HepG2 (cell line): ENCODE measurements around the gene FUZ. TPM values are rescaled to one million over a fixed set of nuclear protein-coding genes. Genes with fewer than 3 reads are reported as not detected.

ENCODE experiments used
- AGO1 ChIP-seq: fragments of 200-400 bp; formaldehyde crosslinking; IDR thresholded peaks from 2 replicates; pipeline ENCODE4 v1.6.1; 2017; ENCODE audit warnings: mild to moderate bottlenecking, low read depth, low read length, moderate library complexity; ENCODE audit not compliant: poor library complexity, severe bottlenecking
- BCL6 ChIP-seq: IDR thresholded peaks from 2 replicates; pipeline ENCODE4 v1.6.1; 2016; ENCODE audit warnings: missing genetic modification reagents, missing compliant biosample characterization
- HBP1 ChIP-seq: IDR thresholded peaks from 2 replicates; pipeline ENCODE4 v1.6.1; 2016; ENCODE audit warnings: low read depth, control low read depth
- HMGA1 ChIP-seq: sonication (generic); formaldehyde crosslinking; conservative IDR thresholded peaks from 2 replicates; pipeline ENCODE4 v1.4.0; 2020; ENCODE audit warnings: missing genetic modification reagents
- HNF4A ChIP-seq: sonication (generic); formaldehyde crosslinking; IDR thresholded peaks from 2 replicates; pipeline ENCODE4 v1.4.0; 2020; ENCODE audit warnings: missing genetic modification reagents
- IKZF1 ChIP-seq: fragments of 450-650 bp; IDR thresholded peaks from 2 replicates; pipeline ENCODE4 v1.7.1; 2016
- KLF12 ChIP-seq: sonication (generic); formaldehyde crosslinking; IDR thresholded peaks from 2 replicates; pipeline ENCODE4 v1.4.0; 2020; ENCODE audit warnings: missing genetic modification reagents, borderline replicate concordance
- PREB ChIP-seq: sonication (generic); formaldehyde crosslinking; IDR thresholded peaks from 2 replicates; pipeline ENCODE4 v1.4.0; 2020; ENCODE audit warnings: missing genetic modification reagents
- RBFOX2 ChIP-seq: fragments of 200-400 bp; formaldehyde crosslinking; IDR thresholded peaks from 2 replicates; pipeline ENCODE4 v1.6.1; 2017; ENCODE audit warnings: low read depth, mild to moderate bottlenecking, low read length
- SMARCC2 ChIP-seq: fragments of 450-650 bp; IDR thresholded peaks from 2 replicates; pipeline ENCODE4 v1.6.1; 2017; ENCODE audit warnings: antibody characterized with exemption, mild to moderate bottlenecking
- TFE3 ChIP-seq: IDR thresholded peaks from 2 replicates; pipeline ENCODE4 v1.6.1; 2016
- UBTF ChIP-seq: sonication (generic); formaldehyde crosslinking; IDR thresholded peaks from 2 replicates; pipeline ENCODE4 v1.4.0; 2020; ENCODE audit warnings: mild to moderate bottlenecking, missing genetic modification reagents
- ZNF124 ChIP-seq: sonication (generic); formaldehyde crosslinking; IDR thresholded peaks from 2 replicates; pipeline ENCODE4 v1.4.0; 2020; ENCODE audit warnings: missing genetic modification reagents
- ZNF143 ChIP-seq: sonication (generic); formaldehyde crosslinking; IDR thresholded peaks from 2 replicates; pipeline ENCODE4 v1.4.0; 2020; ENCODE audit warnings: missing genetic modification reagents
- ZNF275 ChIP-seq: sonication (generic); formaldehyde crosslinking; IDR thresholded peaks from 2 replicates; pipeline ENCODE4 v1.8.0; 2022; ENCODE audit warnings: missing genetic modification reagents, mild to moderate bottlenecking, inconsistent platforms, borderline replicate concordance
- ZNF710 ChIP-seq: sonication (generic); formaldehyde crosslinking; IDR thresholded peaks from 2 replicates; pipeline ENCODE4 v1.5.0; 2020; ENCODE audit warnings: mild to moderate bottlenecking, missing genetic modification reagents, borderline replicate concordance
- ZNF746 ChIP-seq: sonication (generic); formaldehyde crosslinking; IDR thresholded peaks from 2 replicates; pipeline ENCODE4 v1.8.0; 2022; ENCODE audit warnings: mild to moderate bottlenecking, missing genetic modification reagents
- polyA plus RNA-seq, 8 experiments: library from polyadenylated mRNA; depleted of rRNA in 3 of 8; stranded (reverse) in 7 of 8; unstranded in 1 of 8; fragments of >200 nt; fragmentation: Illumina TruSeq in 4 of 8; extraction: Trizol in 4 of 8; gene quantifications; 2 replicates each; pipeline versions ENCODE4 v1.2.1 to v1.2.3, GENCODE V29; 2011 to 2016; ENCODE audit warnings: low read depth in 4 of 8, missing spikeins in 1 of 8, mixed read lengths in 1 of 8; ENCODE audit not compliant: insufficient read depth in 1 of 8
- total RNA-seq, 5 experiments: library from RNA; depleted of rRNA; stranded (reverse); fragments of >200 nt; fragmentation: Illumina TruSeq; extraction: Trizol; gene quantifications; 2 replicates each; pipeline ENCODE4 v1.2.3, GENCODE V29; 2016; ENCODE audit warnings: low read depth in 1 of 5
- TF ChIP-seq, protein P1 (sequence below): sonication (generic); formaldehyde crosslinking; IDR thresholded peaks from 2 replicates; pipeline ENCODE4 v1.8.1; 2023; ENCODE audit warnings: mild to moderate bottlenecking, moderate library complexity, missing genetic modification reagents

FUZ gene
- total and polyA plus RNA-seq, 2 of the 13 experiments (the other 11 are each of a cell fraction or from before 2014, with no cell fraction given) = 0.08 TPM; not detected in 1

DNA sequence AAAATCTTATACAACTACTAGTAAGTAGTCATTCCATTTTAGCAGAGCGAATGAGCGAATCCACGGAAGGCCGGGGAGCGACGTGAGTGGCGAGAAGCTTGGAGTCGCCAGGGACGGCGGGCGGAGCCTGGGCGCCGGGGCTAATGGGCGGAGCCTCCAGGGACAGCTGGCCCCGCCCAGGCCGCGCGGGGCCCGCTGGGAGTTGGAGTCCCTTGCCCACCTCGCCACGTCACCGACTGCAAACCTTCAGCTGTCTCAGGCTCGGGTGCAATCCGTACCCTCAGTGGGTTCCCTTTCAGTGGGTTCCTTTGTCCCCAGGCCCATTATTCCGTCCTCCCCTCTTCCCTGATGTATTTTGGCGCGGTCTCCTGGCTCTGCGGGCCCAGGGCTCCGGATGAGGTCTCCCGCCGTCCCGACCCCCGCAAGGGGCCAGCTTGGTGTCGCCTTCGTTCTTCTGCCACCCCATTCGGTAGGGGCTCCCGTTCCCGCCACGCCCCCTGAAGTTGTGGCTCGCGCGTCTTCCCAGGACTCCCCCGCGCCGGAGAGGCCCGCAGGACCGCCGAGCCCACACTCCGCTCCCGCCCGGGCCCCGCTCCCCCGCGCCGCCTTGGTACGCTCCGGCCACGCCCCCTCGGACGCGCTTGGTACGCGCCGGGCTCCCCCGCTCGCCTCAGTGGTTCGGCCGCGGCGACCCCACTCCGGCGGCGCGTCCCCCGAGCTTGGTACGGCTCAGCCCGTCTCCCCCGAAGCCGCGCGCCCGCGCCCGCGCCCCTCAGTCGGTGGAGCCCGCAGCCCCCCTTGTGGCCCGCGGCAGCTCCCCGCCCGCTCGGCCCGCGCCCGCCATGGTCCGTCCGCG is 37.6 kb upstream of the FUZ start, which contains the start of gene PTOV1 (continued):
- TF ChIP-seq PREB (CRISPR knock-in tag) (no peak), AGO1 (peak; percentile 90), ZNF746 (CRISPR knock-in tag) (no peak), ZNF275 (CRISPR knock-in tag) (no peak), HBP1 (CRISPR knock-in tag) (no peak), SMARCC2 (no peak), KLF12 (no peak), HMGA1 (CRISPR knock-in tag) (no peak), UBTF (CRISPR knock-in tag) (no peak; the same call in none of the 2 replicates), ZNF143 (peak; percentile 93), ZNF124 (CRISPR knock-in tag) (no peak), RBFOX2 (peak; percentile 88), TFE3 (CRISPR knock-in tag) (0 out of 2 replicates have a peak, but pooled peaks have one; percentile 38), ZNF710 (CRISPR knock-in tag) (no peak), IKZF1 (no peak), HNF4A (CRISPR knock-in tag) (no peak), BCL6 (CRISPR knock-in tag) (0 out of 2 replicates have a peak, but pooled peaks have one; percentile 32)
- TF ChIP-seq, protein P1, sequence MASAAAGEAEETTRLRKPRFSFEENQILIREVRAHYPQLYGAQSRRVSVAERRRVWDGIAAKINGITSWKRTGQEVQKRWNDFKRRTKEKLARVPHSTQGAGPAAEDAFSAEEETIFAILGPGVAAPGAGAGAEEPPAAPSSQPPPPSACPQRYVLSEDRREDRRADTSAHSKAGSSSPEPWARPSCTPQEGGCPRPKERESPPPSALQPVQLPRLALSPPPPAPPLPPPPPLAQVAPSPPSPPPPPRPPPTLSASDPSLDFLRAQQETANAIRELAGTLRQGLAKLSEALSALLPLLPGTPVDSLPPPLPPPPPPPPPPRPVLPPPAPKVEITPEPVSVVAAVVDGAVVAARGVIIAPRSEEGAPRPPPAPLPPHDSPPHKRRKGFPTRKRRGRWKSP = 0 out of 2 replicates have a peak, but pooled peaks have one; percentile 19
